Epithelial cell of prostate (primary cell): Measurements from ENCODE around the gene GAS1.

Experiments
- DNase-seq: peaks from one replicate; pipeline ENCODE4 v3.0.0-alpha.2; 2011; ENCODE audit warnings: low read depth, low spot score
- H3K27ac ChIP-seq: fragments of 450-650 bp; 2 replicates; pipeline ENCODE4 v1.5.1; 2017; ENCODE audit warnings: mild to moderate bottlenecking

GAS1 gene

GRCh38 chr9:86947146-86948073, at the start of gene GAS1:
Gene GAS1, minus strand, starts transcription at chr9:86947506. Its CDS starts 727 bp downstream, at chr9:86946779.
- no peak within 1 kb of the TSS for H3K27ac ChIP-seq
- peak; percentile 59 for DNase-seq

GRCh38 chr9:86994231-86994630, 46.9 kb upstream of the GAS1 start:
- no peak overlapping the region for H3K27ac ChIP-seq
- DNase-seq: no peak

GRCh38 chr9:86993830-86994229, 46.5 kb upstream of the GAS1 start:
- H3K27ac ChIP-seq: no peak overlapping the region
- DNase-seq: no peak

- H3K27ac ChIP-seq: no peak overlapping the region
- no peak for DNase-seq
These were observed 43.8 kb upstream of the GAS1 start for GRCh38 chr9:86991077-86991476.

- DNase-seq: no peak
These were observed 43.0 kb upstream of the GAS1 start for GRCh38 chr9:86990290-86990689.

DNA sequence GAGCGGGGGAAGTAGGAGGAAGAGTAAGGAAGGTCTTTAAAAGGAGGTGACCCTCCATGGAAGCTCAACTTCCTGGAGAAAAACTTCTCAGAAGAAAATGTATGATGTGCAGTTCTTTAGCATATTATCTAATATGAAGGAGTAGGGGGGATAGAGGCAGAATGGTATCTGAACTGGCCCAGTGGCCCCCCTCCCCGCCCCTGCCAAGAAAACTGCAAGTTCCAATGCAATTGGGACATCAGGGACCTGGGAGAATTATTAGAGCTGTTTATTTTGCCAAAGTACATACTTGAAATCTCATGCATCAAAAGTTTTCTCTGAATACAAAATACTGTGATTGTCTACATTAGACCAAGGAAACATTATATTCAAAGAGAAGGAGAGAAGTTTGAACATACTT, 40.6 kb upstream of the GAS1 start:
- H3K27ac ChIP-seq: no peak overlapping the region
- no peak for DNase-seq

More at GRCh38 chr9:86990290-86990689, 43.0 kb upstream of the GAS1 start:
- H3K27ac ChIP-seq: no peak overlapping the region

GRCh38 chr9:86985132-86985647, 37.9 kb upstream of the GAS1 start:
- no peak overlapping the region for H3K27ac ChIP-seq
- DNase-seq: no peak

GRCh38 chr9:86983620-86984259, 36.4 kb upstream of the GAS1 start:
- H3K27ac ChIP-seq: peak overlapping the region; percentile 74
- peak; percentile 89 for DNase-seq

DNA sequence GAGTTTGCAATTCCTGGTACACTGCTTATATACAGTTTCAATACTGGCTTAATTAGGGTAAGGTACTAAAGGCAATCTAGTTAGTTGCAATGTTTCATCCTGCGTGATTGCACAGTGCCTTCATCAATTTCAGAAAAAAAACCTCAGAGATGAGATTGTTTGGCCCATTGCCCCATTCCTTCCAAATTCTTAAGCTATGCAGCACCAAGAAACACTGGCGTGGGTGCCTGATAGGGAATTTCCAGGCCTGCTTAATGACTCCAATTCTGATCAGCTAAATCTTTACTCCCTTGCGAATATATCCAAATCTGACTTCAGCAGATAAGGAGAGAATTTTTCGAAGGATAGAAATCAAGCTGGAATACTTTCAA, 35.9 kb upstream of the GAS1 start:
- H3K27ac ChIP-seq: peak overlapping the region; percentile 74
- peak; percentile 50 for DNase-seq

DNA sequence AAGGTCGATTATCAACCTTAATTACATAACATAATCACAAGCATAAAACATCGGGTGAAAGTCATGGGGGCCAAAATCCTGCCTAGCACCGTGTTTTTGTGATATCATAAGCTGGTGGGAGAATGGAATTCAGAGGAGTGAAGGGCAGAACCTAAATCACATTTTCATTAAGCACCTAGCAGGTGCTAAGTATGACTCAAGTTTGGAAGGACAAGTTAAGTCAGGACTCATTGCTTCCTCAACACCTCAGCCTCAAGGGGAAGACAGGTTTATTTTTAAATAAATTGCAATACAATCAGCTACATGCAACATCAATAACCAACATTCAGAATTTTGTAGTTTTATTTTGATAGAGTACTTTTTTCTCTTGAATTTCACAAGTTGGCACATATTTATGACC, 33.5 kb upstream of the GAS1 start:
- DNase-seq: no peak
- H3K27ac ChIP-seq: no peak overlapping the region

DNA sequence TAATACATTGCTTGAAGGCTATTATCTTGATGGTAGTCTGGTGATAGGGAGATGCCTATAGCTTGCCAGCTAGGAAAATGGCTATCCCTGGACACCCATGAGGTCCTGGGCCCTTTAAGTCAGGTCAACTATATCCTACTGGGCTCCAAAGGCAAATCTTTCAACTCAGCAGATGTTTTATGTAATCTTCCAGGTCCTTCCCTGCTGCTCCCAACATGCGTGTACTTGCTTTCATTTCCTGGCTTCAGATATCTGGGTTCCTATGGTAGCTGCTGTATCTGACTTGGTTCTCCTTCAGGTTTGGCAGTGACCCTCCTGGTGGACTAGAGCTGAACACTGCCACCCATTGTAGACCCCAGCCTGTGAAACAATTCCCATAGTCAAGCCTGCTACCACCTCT, 32.4 kb upstream of the GAS1 start:
- peak overlapping the region; percentile 16 for H3K27ac ChIP-seq
- no peak for DNase-seq

DNA sequence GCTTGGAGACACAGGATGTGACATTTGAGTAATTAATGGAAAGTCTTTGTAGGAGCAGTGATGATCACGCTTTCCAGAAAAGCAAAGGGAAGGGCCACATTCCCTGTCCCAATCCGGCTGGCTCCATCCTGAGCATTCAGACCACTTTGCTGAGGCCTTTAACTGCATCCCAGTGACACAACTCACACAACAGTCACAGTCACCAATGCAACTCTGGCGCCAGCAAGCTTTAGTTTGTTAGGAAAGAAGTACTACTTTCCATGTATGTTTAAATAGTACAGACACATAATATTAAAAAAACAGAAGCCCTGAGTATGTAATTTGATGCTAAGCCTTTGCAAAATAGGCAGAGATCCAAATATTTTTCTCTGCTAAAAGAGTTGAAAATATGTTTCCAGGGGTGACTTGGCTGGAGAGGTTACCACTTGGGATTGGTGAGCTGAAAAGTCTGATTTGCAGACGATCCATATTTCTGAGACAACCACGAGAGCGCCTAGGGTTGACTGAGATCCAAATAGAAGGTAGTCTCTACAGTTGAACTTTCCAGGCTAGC, 31.7 kb upstream of the GAS1 start:
- H3K27ac ChIP-seq: no peak overlapping the region
- no peak for DNase-seq

GRCh38 chr9:86978413-86978812, 31.1 kb upstream of the GAS1 start:
- DNase-seq: no peak
- no peak overlapping the region for H3K27ac ChIP-seq

GRCh38 chr9:86977205-86977835, 30.0 kb upstream of the GAS1 start:
- DNase-seq: no peak
- no peak overlapping the region for H3K27ac ChIP-seq

DNA sequence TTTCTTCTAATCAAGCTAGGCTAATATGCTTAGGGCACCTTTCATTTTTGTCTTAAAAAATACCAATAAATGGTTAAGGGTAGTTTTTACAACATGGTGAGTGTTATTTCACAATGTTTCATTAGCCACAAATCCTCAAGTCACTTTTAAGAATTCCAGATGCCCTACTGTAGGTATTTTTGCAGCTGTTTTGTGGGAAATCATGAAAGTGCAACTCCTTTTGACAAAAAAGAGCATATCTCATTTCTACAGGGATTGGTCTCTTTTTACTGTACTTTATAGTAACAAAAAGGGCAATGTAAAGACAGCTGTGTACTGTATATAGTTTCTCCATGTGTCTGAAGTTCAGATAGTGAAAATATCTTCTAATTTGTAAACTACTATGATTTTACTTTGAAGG, 28.3 kb upstream of the GAS1 start:
- DNase-seq: no peak
- no peak overlapping the region for H3K27ac ChIP-seq

DNA sequence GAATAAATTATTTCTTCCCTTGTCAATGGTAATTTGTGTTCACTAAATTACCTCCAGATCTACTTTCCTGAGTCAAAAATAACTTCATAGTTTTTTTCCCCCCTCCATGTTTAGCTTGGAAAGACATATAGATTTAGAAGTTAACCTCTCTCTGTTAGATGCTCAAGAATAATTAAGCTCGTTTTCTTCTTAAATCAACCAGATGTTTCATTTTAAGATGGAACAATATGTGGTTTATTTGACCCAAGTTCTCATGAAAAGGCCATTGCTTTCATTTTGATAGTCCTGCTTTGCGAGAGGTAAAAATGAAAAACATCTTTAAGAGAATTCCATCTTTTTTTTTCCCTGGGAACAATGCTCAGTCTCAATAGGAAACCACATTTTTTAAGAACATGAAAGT, 27.7 kb upstream of the GAS1 start:
- no peak for DNase-seq
- H3K27ac ChIP-seq: no peak overlapping the region

DNA sequence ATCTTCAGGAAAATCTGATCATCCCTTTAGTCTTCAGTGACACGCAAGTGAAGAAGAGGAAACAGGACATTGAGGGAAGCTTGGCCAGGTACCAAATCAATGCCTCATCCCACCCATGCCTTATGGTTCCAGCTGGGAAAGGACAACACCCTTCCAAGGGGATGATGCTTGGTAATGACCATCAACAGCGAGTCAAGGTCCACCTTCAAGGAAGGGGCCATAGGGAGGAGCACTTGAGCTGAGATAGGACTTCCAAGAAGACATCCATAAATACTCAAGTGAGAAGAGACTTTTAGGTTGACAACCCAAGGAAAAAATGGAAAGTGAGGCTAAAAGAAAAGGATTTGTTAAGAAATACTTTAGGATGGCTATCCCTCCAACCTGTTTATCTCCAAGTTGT, 27.1 kb upstream of the GAS1 start:
- DNase-seq: no peak
- no peak overlapping the region for H3K27ac ChIP-seq

GRCh38 chr9:86971742-86972141, 24.4 kb upstream of the GAS1 start:
- H3K27ac ChIP-seq: no peak overlapping the region
- DNase-seq: no peak

GRCh38 chr9:86968258-86968920, 21.1 kb upstream of the GAS1 start:
- no peak overlapping the region for H3K27ac ChIP-seq
- DNase-seq: no peak

GRCh38 chr9:86966852-86967511, 19.7 kb upstream of the GAS1 start:
- H3K27ac ChIP-seq: no peak overlapping the region

More at GRCh38 chr9:86966852-86967511, 19.7 kb upstream of the GAS1 start:
- no peak for DNase-seq
